Adrenal gland (tissue), 5 donors: ENCODE results near the gene GLIPR2.

Experiments used
- CTCF ChIP-seq, 6 experiments: fragments of 450-650 bp in 4 of 6; fragments of 200-600 bp in 2 of 6; sonication (generic) in 1 of 6; IDR thresholded peaks; 1 replicate in 5 of 6; 2 replicates in 1 of 6; pipeline versions ENCODE4 v1.5.1 to v1.8.0; 2016 to 2021; ENCODE audit warnings: antibody characterized with exemption in 6 of 6, mild to moderate bottlenecking in 2 of 6, moderate library complexity in 1 of 6
- POLR2A ChIP-seq, 2 donors: fragments of 450-650 bp; IDR thresholded peaks; one replicate each; pipeline ENCODE4 v1.6.1; 2017; ENCODE audit warnings: antibody characterized with exemption in 2 of 2, mild to moderate bottlenecking in 2 of 2, moderate library complexity in 1 of 2
- donor health status: DM: no; HTN: no; CAD: no.

- TF ChIP-seq CTCF (IDR thresholded peaks at IDR 0.05) = no peak
- no peak for TF ChIP-seq POLR2A (IDR thresholded peaks at IDR 0.05)
Measured at GRCh38 chr9:36191290-36191645, 54.7 kb downstream of the GLIPR2 start.
